COR-L47 (cell line): ENCODE measurements around the gene CD300E.
"Not testable (repeated sequence)": the region's sequence is repeated elsewhere in the genome, so short reads cannot be mapped to it uniquely, and the experiment has no call there.

ENCODE experiments used
- DNase-seq: peaks from one replicate; lab custom pipeline; 2025; lab: John Stamatoyannopoulos, UW

Gene CD300E

DNA sequence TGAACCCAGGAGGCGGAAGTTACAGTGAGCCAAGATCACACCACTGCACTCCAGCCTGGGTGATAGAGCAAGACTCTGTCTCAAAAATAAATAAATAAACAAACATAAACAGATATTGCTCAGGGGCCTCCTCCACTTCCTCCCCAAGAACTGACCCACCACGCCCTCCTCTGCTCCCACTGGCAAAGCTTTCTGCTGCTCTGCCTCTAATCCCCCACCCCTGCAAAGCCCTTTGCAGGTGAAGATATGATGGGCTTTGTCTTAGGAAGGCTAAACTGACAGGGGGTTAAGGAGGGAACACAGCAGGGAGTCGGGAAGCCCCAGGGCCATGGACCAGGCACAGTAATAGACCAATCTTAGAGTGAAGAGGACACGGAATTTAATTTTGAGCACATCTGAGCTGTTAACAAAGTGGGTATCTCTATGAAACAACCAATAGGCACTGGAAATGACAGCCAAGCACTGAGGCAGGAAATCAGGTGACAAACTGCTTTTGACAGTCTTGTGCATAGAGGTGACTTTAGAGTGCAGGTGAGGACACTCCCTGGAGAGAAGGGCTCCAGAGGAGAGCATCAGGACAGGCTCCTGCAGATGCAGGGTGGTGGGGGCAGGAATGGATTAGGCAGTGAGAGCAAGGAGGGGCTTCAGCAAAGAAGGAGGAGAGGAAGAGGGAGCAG is 25.1 kb downstream of the CD300E start:
- no peak for DNase-seq

DNA sequence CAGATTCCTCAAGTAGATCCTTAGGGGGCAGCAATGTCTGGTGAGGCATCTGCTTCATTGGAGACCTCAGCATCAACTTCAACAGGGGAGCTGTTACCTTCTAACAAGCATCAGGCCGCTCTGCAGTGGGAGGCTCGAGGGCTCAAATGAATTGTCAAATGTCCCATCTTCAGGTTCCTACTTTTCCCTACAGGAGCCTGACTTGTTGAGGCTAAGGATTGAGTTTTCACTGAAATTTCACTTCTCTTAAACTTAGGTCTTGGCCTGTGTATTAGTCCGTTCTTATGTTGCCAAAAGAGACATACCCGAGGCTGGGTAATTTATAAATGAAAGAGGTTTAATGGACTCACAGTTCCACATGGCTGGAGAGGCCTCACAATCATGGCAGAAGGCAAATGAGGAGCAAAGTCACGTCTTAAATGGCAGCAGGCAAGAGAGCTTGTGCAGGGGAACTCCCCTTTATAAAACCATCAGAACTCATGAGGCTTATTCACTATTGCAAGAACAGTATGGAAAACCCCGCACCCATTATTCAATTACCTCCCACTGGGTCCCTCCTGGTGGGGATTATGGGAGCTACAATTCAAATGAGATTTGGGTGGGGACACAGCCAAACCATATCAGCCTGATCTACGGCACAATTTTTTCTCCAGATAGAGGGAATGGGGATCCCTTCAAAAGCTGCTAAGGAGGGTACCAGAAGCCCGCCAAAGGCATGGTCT is 26.3 kb downstream of the CD300E start:
- DNase-seq = no peak

DNA sequence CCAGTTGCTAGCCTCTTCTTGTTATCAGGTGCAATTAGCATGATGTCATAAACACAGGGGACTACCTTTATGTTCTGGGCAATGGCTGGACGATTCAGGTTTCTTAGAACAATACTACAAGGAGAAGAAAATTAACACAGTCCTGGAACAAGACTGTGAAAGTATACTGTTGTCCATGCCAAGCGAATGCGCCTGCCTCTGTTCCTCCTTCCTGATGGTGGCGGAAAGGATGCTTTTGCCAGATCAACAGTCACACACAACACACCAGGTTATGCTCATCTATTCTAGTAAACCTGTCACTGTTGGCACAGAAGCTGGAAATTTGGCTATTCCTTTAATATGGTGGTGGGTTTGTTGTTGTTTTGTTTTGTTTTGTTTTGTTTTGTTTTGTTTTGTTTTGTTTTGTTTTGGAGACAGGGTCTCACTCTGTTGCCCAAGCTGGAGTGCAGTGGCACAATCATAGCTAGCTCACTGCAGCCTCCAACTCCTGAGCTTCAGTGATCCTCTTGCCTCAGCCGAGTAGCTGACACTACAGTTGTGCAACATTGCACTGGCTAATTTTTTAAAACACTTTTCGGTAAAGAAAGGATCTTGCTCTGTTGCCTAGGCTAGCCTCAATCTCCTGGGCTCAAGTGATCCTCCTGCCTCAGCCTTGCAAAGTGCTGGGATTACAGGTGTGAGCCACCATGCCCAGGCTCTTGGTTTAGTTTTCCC is 28.3 kb downstream of the CD300E start:
- no peak for DNase-seq

DNA sequence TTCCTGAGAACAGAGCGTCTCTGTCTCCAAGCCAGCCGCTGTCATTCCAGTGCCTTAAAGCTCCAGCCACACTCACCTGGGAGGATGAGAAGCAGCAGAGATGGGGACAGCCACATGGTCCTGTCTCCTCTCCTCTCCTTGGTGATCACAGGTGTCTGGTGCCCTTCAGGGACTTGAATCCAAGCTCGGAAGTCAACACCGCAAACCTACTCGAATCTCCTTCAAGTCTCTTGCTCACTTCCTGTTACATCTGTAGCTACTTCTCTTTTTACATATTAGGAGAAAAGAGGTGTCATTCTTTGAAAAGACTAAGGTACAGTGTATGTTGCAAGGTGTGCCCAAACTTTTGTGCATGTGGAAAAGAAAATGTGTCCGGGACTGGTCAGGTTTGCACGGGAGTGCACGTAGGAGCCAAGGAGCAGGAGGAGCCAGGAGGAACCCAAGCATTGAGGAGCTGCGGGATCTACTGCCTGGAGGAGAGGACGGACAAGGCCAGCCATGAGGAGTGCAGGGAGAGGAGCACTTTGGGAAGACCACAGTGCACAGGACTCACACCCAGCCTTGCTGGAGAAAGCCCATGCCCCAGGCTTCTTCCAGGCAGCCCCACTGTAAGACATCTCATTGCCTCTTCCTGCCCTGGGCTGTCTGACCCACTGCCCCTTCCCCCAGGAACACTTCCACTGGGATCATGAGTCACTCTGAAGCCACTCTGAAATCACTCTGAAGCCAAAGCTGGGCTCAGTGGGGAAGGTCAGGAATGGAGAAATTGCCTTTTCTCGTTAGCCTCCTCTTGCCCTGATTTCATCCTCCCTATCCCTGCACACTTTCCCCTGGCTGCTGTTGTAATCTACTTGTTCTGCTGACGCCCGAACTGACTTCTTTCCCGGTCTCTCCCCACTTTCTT is 31.2 kb downstream of the CD300E start, which contains the start of gene CD300LD:
CD300LD (minus strand) TSS at position 197 of the 904 bp plus-strand sequence; CDS start at position 116, 81 bp downstream.
- DNase-seq = no peak

DNA sequence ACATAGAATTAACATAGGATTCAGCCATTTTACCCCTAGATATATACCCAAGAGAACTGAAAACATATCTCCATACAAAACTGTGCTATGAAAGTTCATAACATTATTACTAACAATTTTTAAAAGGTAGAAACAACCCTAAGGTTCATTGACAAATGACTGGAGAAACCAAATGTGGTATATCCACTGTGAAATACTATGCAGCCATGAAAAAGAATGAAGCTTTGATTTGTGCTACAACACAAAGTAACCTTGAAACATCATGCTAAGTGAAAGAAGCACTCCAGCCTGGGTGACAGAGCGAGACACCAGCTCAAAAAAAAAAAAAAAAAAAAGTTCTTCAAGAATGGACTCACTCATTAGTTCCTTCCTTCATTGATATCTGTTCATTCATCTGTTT is 32.0 kb downstream of the CD300E start:
- no peak for DNase-seq

DNA sequence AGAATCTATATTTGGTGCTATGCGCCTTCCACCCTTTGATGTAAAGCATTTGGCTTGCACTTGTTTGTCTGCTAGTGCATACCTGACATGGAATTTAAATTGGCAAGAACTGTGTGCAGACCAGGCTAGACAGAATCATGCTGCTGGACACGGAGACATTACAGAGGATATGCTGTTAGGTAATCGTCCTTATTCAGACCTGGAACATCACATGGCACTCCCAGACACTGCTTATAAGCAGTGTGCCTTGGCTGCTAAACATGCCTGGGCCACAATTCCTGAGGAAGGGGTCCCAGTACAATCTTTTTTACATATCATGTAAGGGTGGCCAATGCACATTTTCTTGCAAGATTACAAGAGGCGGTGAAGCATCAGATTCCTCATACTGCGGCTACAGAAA is 37.8 kb downstream of the CD300E start:
- DNase-seq = no peak

DNA sequence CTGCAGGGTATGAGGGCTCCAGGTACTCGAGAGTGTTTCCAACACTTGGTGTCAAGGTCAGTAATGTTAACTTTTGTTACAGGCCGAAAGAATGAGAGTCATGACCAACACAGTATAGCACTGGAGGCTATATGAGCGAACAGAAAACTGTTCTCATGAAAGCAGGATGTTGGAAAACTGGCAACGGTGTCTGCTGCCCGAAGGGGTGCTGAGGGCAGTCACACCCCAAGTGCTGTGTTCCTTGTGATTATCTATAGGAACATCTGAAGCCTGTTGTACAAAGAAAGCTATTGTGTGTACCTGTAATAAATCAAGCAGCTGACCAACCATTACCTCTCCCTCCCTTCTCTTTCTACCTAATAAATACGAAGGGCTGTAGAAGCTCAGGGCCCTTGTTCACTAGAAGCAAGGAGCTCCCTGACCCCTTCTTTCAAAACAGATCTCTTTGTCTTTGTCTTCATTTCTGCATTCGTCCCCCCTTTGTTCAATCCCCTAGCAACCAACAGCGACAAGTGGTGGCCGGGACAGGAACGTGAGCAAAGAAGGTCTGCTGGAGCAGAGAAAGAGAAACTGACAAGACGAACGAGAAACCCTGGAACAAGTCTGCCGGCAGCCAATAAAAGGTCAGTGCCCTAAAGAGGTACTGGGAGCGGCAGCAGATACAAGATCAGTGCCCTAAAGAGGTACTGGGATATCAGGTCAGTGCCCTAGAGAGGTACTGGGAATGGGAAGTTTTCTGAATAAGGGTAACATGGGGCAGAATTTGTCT is 39.1 kb downstream of the CD300E start:
- no peak for DNase-seq

DNA sequence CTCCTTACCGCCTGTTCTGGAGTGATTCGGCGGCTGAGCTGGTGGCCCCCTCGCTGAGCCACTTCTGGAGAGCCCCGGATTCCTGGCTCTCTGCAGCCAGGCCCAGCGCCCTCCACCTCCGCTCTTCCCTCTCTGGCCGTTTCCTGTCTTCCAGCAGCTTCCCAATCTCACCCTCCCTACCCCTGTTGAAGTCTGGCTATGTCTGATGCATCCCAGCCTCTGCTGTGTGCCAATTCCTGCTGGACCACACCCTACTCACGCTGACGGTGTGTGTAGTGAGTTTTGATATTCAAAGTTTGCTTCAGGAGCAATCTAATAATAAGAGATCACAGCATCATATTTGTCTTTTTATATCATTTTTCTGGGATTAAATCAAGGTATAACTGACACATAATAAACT is 40.9 kb downstream of the CD300E start:
- no peak for DNase-seq

DNA sequence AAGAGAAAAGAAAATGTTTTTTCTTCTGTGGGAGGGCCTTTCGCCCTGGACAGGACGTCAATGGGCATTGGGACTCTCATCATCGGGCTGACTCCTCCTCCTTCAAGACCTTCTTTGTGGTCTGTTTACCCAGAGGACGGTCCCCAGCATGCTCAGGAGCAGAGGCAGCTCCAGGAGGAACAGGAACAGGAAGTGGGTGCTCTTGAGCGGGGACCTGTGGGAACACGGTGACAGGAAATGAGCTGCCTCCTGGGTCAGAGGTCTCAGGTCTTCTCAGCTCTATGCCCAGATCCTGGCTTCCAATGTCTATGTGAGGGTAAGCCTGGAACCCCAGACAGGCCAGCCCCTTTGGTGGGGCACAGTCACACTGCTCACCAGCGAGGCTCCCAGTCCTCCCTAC is 43.6 kb downstream of the CD300E start:
- DNase-seq = no peak

DNA sequence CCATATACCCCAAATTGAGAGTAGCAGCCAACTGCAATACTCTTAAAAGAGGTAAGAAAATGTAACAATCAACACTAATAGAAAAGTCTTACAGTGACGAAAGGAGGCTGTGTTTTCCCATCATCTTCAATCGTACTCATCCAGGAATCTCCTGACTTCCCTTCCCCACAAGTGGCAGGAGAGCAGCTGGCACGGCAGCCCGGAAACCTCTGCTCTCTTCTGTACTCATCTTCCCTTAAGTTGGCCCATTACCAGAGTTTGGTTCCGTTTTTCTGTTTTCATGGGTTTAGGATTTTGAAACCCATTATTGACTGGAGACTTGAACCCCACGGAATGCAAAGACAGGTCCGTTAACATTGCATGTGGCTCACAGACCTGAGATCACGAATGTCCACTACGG is 44.6 kb downstream of the CD300E start:
- no peak for DNase-seq

DNA sequence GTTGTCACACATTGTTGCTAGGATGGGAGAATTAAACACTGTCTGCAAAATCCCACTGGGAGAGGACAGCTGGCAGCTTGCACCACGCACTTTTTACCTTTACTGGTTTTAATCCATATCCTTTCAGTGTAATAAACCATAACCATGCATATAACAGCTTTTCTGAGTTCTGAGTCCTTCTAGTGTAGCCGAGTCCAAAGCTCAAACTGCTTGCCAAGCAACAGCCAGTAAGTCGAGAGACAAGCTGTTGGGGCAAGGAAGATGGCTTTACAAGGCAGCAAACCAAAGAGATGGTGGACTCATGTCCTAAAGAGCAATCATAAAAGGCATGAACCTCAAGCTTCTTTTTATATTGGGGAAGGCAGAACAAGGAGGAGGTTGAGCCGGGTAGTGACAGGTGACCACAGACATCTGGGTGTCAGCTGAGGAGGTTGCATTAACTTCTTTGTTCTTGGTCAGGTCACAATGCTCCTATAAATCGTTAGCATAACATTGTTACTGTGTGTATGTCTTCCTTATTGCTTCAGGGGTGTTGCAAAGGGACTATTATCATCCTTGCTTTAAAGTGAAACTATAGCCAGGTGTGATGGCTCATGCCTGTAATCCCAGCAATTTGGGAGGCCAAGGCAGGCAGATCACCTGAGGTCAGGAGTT is 48.9 kb downstream of the CD300E start:
- DNase-seq = no peak

DNA sequence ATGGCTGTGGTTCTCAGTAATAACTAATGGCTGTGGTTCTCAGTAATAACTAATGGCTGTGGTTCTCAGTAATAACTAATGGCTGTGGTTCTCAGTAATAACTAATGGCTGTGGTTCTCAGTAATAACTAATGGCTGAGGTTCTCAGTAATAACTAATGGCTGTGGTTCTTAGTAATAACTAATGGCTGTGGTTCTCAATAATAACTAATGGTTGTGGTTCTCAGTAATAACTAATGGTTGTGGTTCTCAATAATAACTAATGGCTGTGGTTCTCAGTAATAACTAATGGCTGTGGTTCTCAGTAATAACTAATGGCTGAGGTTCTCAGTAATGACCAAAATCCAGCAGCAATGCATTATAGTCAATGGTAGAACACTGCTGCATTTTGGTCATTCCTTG is 49.9 kb downstream of the CD300E start:
- not testable (repeated sequence) for DNase-seq

DNA sequence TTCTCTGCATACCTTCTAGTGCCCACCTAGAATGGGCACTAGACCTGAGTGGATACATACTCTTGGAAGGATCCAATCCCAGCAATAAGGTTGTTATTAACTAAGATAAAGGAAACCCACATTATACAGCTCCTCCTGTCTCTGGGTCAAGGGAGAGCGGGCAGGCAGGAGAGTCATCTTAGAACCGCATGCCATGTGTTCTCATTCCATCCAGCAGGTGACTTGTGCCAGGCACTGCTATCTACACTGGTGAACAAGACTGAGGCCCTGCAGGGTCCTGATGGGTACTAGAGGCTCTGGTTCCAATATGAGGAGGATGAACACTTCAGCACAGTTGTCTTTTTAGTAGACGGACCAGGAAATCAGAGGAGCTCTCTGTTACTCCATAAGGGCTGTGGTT is 50.4 kb downstream of the CD300E start:
- DNase-seq = no peak

DNA sequence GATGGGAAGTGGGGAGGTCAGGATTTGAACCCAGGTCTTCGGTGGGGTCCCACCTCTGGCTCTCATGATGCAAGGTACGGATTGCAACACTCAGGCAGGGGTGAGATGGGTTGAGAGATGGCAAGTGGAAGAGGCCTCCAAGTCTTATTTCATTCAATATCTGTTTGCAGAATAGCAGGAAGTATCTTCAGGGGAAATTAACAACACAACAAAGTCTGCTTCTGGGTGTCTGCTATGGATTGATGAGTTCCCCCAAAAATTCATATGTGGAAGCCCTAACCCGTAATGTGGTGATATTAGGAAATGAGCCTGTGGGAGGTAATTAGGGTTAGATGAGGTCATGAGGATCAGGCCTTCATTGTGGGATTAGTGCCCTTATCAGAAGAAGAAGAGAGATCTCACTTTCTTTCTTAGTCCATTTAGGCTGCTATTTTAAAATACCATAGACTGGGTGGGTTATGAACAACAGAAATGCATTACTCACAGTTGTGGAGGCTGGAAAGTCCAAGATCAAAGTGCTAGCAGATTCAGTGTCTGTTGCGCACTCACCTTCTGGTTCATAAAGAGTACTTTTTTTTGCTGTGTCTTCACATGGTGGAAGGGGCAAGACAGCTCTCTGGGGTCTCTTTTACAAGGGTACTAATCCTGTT is 51.8 kb downstream of the CD300E start:
- no peak for DNase-seq

DNA sequence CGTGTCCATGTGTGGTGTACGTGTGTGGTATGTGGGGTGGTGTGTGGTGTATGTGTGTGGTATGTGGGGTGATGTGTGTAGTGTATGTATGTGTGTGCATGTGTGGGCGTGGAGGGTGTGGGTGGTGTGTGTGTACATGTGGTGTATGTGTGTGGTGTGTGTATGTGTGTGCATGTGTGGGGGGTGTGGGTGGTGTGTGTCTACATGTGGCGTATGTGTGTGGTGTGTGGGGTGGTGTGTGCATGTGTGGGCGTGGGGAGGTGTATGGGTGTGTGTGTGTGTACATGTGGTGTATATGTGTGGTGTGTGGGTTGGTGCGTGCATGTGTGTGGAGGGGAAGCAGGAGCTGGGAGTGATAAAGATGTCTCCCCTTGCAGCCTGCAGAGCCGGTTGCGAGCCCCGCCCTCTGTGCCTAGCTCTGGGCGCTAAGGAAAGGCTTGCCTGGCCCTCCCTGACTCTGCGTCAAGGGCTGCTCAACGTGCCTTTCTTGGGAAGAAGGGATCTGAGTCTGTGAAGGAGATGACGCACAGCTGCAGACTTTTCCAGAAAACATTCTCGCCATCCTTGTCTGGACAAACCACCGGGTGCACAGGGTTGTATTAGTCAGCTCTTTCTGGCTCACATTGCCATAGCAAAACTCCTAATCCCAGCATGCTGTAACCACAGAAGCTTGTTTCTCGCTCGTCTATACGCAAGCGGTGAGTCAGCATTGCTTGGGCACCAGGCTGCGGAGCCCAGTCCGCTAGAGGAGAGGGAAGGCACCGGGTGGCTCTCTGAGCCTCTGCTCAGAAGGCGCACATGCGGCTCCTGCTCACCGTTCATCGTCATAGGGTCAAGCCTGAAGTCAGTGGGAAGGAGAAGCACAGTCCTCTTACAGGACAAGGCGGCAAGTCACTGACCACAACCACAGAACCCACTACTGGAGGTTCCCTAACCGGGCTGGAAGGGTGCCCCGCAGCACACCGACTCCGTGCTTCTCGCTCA is 54.2 kb downstream of the CD300E start:
- DNase-seq = no peak

DNA sequence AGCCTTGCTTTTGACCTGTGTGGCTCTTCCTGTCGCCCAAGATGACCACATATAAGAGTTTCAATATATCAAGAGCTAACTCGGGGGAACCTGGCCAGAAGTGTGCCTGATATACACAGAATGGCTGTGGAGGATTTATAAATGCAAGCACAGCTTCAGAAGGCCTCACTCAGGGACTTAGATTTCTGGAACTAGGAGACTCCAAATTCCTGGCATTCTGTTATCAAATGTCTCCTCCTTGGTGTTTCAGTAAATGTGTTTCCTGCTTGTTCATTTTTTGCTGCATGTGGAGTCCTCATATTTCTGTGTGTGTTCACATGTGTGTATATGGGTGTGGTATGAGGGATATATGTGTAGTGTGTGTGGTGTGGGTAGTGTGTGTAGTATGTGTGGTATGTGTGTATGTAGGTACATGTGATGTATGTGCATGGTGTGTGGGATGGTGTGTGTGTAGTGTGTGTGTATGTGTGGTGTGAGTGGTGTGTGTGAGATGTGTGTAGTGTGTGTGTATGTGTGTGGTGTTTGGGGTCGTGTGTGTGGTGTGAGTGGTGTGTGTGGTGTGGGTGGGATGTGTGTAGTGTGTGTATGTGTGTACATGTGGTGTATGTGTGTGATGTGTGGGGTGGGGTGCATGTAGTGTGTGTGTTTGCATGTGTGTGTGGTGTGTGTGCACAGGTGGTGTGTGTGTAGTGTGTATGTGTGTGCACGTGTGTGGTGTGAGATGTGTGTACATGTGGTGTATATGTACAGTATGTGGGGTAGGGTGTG is 55.2 kb downstream of the CD300E start:
- DNase-seq = no peak

DNA sequence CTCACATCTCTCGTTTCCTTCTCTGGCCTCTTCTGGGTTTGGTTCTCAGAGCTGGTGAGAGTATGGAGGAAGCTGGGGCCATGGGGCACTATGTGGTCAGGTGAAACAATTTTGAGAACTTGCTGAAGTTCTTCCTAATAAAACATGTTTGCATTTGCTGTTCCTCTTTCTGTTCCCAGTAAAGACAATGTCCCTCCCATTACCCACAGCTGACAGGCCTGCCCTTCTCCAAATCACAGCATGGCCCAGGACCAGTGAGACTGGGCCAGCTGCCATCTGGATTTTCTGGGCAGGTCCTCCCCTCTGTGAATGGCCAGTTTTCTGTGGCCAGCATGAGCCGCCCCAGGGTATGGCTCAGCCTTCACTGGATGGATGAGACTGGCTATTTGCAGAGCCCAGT is 56.1 kb downstream of the CD300E start, which contains the start of gene CD300H:
CD300H (minus strand) TSS at position 113 of the 400 bp plus-strand sequence.
- DNase-seq = no peak

DNA sequence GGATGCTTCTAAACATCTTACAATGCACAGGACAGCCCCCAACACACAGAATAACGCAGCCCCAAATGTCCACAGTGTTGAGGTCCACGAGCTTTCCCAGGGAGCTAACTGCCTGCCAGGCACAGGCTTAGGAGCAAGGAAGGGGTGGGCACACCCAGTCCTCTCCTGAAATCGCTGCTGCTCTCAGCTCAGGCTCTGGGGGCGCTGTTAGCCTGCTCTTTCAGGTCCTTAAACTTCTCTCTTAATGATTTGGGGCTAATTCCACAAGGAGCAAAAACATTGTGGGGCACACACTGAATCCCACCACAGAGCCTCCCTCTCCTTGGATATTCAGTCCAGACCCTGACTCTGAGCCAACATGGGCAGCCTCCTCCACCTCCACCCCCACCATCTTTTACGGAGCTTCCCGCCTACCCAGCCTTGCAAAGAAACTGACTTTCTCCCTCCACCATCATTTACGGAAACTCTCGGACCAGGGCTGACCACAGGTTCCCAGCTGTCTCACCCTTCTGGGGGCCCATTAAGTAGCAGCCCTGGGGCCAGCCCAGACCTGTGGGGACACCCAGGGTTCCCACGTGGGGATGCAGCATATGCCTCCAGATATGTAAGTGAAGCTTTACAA is 57.3 kb downstream of the CD300E start:
- peak; percentile 33 for DNase-seq
